ENCODE data around the gene BEX3.

- no peak for TF ChIP-seq CTCF (IDR thresholded peaks at IDR 0.05)
- TF ChIP-seq POLR2A (IDR thresholded peaks at IDR 0.05) = no peak
- TF ChIP-seq POLR2AphosphoS5 (IDR thresholded peaks at IDR 0.05) = no peak
Measured at GRCh38 chrX:103386332-103386731, 10.0 kb downstream of the BEX3 start.

Data from gastroesophageal sphincter (tissue), 3 donors.